Tibial nerve (tissue), 4 donors: Measurements from ENCODE around the gene SGTB.

Source experiments
- CTCF ChIP-seq, 5 experiments: fragments of 200-600 bp in 3 of 5; fragments of 450-650 bp in 2 of 5; sonication (generic) in 3 of 5; IDR thresholded peaks; one replicate each; pipeline ENCODE4 v1.5.1; 2016 to 2019; ENCODE audit warnings: antibody characterized with exemption in 5 of 5, mild to moderate bottlenecking in 3 of 5, moderate library complexity in 2 of 5
- EP300 ChIP-seq, 2 donors: sonication (generic); formaldehyde crosslinking; IDR thresholded peaks; one replicate each; pipeline ENCODE4 v1.6.1; 2017; ENCODE audit warnings: antibody characterized with exemption in 2 of 2, mild to moderate bottlenecking in 1 of 2
- POLR2A ChIP-seq, 2 donors: fragments of 450-650 bp; IDR thresholded peaks; one replicate each; pipeline ENCODE4 v1.6.1; 2017; ENCODE audit warnings: antibody characterized with exemption in 2 of 2, mild to moderate bottlenecking in 2 of 2, moderate library complexity in 2 of 2

- TF ChIP-seq CTCF (IDR thresholded peaks at IDR 0.05), result no peak
- no peak for TF ChIP-seq EP300 (IDR thresholded peaks at IDR 0.05)
- TF ChIP-seq POLR2A (IDR thresholded peaks at IDR 0.05), result no peak
Measured at GRCh38 chr5:65753189-65753588, 31.3 kb upstream of the SGTB start.
